22Rv1 (cell line): ENCODE results near the gene RPL3.

ENCODE experiments used
- ZFX ChIP-seq: fragments of 450-650 bp; IDR thresholded peaks from 2 replicates; pipeline ENCODE4 v1.6.1; 2017; ENCODE audit warnings: antibody characterized with exemption, borderline replicate concordance
- TF ChIP-seq, protein P1 (sequence below): fragments of 450-650 bp; IDR thresholded peaks from 2 replicates; pipeline ENCODE4 v1.5.1; 2017; ENCODE audit warnings: mild to moderate bottlenecking

DNA sequence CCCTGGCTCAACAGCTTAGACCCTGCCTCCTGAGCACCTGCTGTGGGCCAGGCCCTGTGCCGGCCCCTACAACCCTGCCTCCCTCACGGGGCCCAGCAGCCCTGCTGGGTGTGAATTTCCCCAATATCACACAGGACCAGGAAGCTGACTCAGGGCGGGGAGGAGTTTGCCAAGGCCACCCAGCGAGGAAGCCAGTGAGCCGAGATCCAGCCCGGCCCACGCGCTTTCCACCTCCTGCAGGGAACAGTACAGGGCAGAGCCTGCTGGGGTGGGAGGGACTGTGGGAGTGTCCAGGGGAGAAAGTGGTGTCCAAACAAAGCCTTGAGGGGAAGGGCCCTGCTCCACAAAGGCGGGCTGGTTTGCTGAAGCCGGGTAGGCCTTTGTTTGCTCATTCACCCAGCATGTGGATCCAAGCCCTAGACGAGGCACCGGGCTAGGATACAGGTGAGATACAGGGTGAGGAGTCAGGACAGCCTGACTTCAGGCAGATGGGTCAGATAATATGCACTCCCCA is 26.8 kb downstream of the RPL3 start:
- TF ChIP-seq, protein P1, sequence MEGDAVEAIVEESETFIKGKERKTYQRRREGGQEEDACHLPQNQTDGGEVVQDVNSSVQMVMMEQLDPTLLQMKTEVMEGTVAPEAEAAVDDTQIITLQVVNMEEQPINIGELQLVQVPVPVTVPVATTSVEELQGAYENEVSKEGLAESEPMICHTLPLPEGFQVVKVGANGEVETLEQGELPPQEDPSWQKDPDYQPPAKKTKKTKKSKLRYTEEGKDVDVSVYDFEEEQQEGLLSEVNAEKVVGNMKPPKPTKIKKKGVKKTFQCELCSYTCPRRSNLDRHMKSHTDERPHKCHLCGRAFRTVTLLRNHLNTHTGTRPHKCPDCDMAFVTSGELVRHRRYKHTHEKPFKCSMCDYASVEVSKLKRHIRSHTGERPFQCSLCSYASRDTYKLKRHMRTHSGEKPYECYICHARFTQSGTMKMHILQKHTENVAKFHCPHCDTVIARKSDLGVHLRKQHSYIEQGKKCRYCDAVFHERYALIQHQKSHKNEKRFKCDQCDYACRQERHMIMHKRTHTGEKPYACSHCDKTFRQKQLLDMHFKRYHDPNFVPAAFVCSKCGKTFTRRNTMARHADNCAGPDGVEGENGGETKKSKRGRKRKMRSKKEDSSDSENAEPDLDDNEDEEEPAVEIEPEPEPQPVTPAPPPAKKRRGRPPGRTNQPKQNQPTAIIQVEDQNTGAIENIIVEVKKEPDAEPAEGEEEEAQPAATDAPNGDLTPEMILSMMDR: no peak
- no peak for TF ChIP-seq ZFX
